Rectal smooth muscle tissue (tissue), 1 donor: ENCODE data around the gene WDR31.
"Not testable (repeated sequence)": the region's sequence is repeated elsewhere in the genome, so short reads cannot be mapped to it uniquely, and the experiment has no call there.

Experiments
- H3K27ac ChIP-seq: one replicate; pipeline ENCODE4 v1.7.0; 2013; ENCODE audit warnings: low read depth, low read length, inconsistent platforms
- H3K27me3 ChIP-seq: one replicate; pipeline ENCODE4 v1.7.0; 2013; ENCODE audit warnings: low read length; ENCODE audit not compliant: control insufficient read depth, insufficient read depth
- H3K36me3 ChIP-seq: one replicate; pipeline ENCODE4 v1.7.0; 2013; ENCODE audit warnings: low read length; ENCODE audit not compliant: control insufficient read depth, insufficient read depth
- H3K4me1 ChIP-seq: one replicate; pipeline ENCODE4 v1.7.0; 2013; ENCODE audit warnings: low read length; ENCODE audit not compliant: control insufficient read depth, insufficient read depth
- H3K4me3 ChIP-seq: one replicate; pipeline ENCODE4 v1.7.0; 2013; ENCODE audit warnings: low read length
- H3K9ac ChIP-seq: one replicate; pipeline ENCODE4 v1.7.0; 2013; ENCODE audit warnings: low read length

WDR31 gene

DNA sequence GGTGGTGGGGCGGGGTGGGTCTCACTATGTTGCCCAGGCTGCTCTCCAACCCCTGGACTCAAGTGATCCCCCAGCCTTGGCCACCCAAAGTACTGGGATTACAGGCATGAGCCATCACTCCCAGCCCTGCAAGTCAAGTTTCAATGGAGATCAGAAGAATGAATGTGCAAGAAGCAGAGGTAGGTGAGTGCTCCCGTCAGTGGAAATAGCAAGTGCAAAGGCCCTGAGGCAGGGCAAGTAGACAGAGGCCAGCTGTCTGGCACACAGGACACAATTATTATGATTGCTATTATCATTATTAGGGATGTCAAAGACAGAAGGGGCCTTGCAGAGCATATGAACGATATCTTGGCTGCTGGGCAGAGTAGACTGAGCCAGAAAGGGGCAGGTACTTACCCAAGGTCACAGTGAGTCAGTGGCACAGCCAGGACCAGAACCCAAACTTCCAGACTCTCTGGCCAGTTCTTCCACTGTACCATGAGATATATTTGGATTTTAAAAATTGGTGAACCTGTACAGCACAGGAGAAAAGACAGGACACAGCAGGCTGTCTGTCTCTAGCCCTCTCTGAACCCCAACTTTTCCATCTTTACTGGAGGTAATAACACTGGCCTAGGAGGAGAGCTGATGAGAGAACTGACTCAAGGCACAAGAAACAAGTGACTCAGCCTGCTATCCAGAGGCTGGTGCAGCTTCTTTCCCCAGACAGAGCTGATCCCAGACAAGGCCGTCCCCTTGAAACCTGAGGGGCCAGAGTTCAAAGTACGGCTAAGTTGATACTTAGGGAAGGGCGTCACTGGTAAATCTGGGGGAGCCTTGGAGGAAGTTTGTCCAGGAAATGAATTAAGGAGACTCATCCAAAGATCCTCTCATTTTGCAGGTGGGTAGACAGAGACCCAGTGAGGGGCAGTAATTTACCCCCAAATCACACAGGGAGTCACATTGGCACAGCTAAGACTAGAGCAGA is 35.3 kb upstream of the WDR31 start:
- Histone ChIP-seq H3K27me3 (no peaks in the 10 kb centered on the region), H3K4me1 (no peaks in the 10 kb centered on the region), H3K9ac (no peak overlapping the region), H3K36me3 (peaks cover 5% of the 10 kb centered on the region), H3K4me3 (peak overlapping the region; percentile 45), H3K27ac (no peak overlapping the region)

DNA sequence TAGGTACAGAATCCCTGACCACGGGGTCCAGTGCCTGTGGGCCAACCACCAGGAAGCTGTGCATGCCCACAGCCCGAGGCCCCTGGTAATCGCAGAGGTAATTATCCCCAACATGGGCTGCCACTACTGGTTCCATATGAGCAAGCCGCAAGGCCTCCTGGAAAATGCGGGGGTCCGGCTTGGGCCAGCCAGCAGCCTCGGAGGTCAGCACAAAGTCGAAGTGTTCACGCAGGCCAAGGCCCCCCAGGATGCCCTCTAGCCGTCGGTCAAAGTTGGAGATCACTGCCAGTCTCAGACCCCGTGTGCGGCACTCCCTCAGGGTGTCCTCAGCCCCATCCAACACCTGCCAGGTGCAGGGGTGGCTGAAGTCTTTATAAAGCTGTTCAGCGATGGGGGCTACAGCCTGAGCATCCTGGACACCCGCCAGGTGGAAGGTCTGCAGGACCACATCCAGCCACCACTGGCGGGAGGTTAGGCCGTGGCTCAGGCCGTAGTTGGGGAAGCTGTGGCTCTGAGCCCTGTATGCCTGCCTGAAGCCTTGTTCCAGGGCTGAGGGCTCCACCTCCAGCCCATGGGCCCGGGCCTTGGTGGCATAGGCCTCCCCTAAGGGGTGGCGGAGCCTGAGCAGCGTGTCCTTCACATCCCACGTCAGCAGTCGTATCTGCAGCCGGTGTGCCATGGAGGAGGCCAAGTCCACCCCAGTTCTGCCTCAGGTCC is 33.8 kb upstream of the WDR31 start:
- no peak overlapping the region for H3K27ac ChIP-seq
- no peaks in the 10 kb centered on the region for H3K4me1 ChIP-seq

DNA sequence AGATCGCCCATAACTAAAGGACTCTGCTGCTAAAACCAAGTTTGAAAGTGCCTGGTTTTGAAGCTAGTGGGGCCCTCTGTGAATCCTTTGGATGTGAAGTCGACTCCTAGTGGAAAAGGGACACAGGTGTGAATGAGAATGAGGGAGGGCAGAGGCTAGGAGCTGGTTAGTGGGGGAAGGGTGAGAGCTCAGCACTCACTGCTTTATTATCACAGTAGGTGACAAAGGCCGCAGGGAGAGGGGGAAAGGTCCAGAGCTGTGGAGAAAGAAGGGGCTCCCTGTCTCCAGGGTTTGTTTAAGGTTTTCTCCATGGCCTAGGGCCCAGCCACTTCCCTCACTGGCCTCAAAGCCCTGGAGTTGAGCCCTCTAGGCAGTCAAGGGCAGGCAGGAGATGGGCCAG is 33.2 kb upstream of the WDR31 start:
- peaks cover 5% of the 10 kb centered on the region for H3K36me3 ChIP-seq
- no peaks in the 10 kb centered on the region for H3K27me3 ChIP-seq
- no peak overlapping the region for H3K4me3 ChIP-seq
- H3K4me1 ChIP-seq: no peaks in the 10 kb centered on the region
- no peak overlapping the region for H3K9ac ChIP-seq
- H3K27ac ChIP-seq: no peak overlapping the region

More for the DNA sequence above, 33.8 kb upstream of the WDR31 start:
- no peak overlapping the region for H3K4me3 ChIP-seq
- H3K36me3 ChIP-seq: peaks cover 5% of the 10 kb centered on the region
- no peak overlapping the region for H3K9ac ChIP-seq
- no peaks in the 10 kb centered on the region for H3K27me3 ChIP-seq

DNA sequence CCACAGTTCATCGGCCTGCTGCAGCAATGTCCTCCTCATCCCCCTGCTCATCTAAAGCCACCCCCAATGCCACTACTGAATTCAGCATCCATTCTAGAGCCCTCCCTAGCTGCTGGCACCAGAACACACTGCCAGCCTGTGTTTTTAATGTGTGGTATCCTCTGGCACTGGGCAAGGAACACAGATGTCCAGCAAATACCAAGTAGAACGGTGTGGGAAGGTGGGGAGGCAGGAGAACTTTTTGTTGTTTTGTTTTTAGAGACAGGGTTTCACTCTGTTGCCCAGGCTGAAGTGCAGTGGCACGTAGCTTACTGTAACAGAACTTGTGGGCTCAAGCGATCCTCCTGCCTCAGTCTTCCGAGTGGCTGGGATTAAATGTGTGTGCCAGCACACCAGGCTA is 32.0 kb upstream of the WDR31 start:
- peaks cover 5% of the 10 kb centered on the region for H3K36me3 ChIP-seq
- no peak overlapping the region for H3K9ac ChIP-seq
- no peaks in the 10 kb centered on the region for H3K4me1 ChIP-seq
- H3K27me3 ChIP-seq: no peaks in the 10 kb centered on the region
- no peak overlapping the region for H3K27ac ChIP-seq
- no peak overlapping the region for H3K4me3 ChIP-seq

DNA sequence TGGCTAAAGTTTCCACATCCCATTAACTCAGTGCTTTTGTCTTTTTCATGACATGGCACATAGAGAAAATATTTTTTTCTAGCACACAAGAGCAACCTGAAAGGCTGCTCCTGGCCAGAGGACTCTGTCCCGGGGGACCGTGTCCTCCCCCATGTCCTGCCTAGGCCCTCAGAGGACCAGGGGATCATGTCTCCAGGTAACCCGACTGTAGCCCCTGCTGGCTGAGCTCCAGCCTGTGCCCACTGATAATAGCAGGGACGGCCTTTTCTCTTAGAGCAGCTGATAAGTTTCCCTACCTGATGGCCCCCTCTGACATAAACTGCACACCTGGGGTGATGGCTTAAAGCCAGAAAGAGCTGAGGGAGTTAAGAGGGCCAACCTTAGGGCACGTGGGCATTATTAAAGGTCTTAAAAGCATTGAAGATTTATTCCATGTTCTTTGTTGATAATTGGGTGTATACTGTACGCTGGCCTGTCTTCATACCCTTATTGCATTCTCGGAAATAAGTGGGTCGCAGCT is 30.8 kb upstream of the WDR31 start:
- H3K36me3 ChIP-seq: peaks cover 5% of the 10 kb centered on the region
- H3K9ac ChIP-seq: no peak overlapping the region
- no peak overlapping the region for H3K27ac ChIP-seq
- no peaks in the 10 kb centered on the region for H3K27me3 ChIP-seq
- no peak overlapping the region for H3K4me3 ChIP-seq
- no peaks in the 10 kb centered on the region for H3K4me1 ChIP-seq

DNA sequence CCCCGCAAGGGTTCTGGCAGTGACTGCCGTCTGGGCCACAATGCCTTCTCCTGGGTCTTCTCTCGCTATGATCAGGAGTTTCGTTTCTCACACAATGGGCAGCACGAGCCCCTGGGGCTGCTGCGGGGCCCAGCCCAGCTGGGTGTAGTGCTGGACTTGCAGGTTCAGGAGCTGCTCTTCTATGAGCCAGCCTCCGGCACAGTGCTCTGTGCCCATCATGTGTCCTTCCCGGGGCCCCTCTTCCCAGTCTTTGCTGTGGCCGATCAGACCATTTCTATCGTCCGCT is 29.7 kb upstream of the WDR31 start:
- Histone ChIP-seq H3K27ac (no peak overlapping the region), H3K36me3 (peaks cover 5% of the 10 kb centered on the region), H3K4me1 (no peaks in the 10 kb centered on the region), H3K9ac (no peak overlapping the region), H3K4me3 (no peak overlapping the region), H3K27me3 (no peaks in the 10 kb centered on the region)

DNA sequence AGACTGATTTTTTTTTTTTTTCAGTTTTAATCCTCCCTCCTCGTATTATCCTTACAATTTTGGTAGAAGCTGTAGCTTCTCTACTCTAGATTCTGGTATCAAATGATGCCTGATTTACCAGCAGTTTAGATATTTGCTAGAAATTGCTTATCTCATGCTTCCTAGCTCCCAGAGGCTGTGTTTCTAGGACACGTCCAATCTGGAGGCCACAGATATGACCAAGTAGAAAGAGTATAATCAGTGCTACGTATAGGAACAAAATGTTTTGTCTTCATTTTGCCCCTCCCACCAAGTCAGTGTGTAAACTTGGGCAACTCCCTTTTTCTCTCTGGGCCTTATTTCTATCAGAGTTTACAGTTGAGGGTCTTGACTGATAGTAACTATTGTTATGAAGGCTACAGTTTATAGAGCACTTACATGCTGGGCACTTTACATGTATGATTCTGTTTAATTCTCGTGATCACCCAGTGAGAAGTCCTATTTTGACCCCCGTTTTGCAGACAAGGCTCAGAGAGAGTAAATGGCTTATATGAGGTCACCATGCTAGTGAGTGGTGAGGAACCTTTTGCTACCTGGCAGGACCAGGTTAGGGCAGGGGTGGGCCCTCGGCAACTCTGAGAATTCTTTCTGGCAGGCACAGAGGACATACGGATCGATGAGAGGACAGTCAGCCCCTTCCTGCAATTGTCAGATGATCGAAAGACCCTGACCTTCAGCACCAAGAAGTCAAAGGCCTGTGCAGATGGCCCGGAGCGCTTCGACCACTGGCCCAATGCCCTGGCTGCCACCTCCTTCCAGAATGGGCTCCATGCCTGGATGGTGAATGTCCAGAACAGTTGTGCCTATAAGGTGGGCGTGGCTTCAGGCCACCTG is 29.1 kb upstream of the WDR31 start:
- Histone ChIP-seq H3K36me3 (peaks cover 2% of the 10 kb centered on the region), H3K27me3 (no peaks in the 10 kb centered on the region), H3K27ac (no peak overlapping the region), H3K4me3 (no peak overlapping the region), H3K4me1 (no peaks in the 10 kb centered on the region), H3K9ac (no peak overlapping the region)

DNA sequence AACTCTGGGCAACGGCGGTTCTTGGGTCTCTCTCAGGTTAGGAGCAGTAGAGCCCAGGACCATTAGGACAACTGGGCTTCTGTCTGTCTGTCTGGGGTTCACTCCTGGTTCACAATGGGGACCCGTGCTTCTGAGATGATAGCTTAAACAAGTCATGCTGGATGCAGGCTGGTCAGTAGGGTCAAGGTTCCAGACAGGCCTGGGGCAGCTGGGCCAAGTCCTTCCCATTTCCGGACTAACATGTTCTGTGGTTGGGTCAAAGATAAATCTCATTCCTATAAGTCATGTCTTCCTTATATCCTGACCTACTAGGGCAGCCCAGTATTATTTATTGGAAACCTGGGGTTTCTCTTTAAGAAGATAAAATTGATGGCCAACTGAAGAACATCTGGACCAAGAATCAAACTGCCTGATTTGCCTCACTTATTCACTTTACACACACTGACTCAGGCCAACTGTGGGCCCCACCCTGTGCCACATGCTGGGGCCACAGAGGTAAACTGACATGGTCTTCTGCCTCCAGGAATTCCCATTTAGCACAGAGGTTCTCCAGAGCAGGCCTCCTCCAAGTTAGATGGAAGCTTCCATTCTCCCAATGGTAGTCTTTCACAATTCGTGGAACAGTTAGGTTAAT is 28.4 kb upstream of the WDR31 start:
- H3K27ac ChIP-seq: no peak overlapping the region
- H3K4me1 ChIP-seq: no peaks in the 10 kb centered on the region
- H3K36me3 ChIP-seq: no peaks in the 10 kb centered on the region
- H3K4me3 ChIP-seq: no peak overlapping the region
- no peaks in the 10 kb centered on the region for H3K27me3 ChIP-seq
- H3K9ac ChIP-seq: no peak overlapping the region

DNA sequence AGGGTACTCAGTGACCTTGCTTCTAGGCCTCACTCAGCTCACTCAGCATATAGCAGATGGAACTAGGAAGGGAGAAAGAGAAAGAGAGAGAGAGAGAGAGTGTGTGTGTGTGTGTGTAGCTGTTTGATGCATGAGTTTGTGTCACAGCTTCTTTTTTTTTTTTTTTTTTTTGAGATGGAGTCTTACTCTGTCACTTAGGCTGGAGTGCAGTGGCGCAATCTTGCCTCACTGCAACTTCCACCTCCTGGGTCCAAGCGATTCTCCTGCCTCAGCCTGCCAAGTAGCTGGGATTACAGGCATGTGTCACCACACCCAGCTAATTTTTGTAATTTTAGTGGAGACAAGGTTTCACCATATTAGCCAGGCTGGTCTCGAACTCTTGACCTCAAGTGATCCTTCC is 25.6 kb upstream of the WDR31 start:
- not testable (repeated sequence) for H3K4me1 ChIP-seq, H3K9ac ChIP-seq, H3K27ac ChIP-seq, H3K4me3 ChIP-seq, H3K27me3 ChIP-seq, H3K36me3 ChIP-seq

DNA sequence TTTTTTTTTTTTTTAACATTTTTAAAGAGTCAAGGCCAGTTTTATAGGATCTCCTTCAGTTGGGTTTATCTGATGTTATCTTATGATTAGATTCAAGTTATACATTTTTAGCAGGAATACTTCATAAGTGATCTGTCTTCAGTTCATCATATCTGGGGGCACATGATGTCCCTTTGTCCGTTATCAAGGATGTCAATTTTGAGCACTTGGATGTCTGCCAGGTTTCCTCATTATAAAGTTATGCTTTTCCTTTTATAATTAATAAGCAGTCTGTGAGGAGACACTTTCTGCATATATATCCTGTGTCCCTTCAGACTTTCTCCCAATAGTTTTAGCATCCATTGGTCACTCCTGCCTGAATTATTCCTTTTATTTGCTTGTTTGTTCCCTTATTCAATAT is 24.9 kb upstream of the WDR31 start:
- no peak overlapping the region for H3K9ac ChIP-seq
- H3K36me3 ChIP-seq: no peaks in the 10 kb centered on the region
- no peaks in the 10 kb centered on the region for H3K4me1 ChIP-seq
- H3K4me3 ChIP-seq: no peak overlapping the region
- no peaks in the 10 kb centered on the region for H3K27me3 ChIP-seq
- no peak overlapping the region for H3K27ac ChIP-seq

DNA sequence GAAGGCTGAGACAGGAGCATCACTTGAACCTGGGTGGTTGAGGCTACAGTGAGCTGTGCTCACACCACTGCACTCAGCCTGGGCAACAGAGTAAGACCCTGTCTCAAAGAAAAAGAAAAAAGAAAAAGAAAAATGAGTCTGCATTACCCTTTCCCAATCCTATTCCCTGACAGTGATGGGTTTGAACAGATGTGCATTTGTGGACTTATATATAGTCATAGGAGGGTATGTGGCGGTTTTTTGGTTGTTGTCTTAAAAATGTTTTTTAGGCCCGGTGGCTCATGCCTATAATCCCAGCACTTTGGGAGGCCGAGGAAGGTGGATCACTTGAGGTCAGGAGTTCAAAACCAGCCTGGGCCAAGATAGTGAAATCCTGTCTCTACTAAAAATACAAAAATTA is 23.3 kb upstream of the WDR31 start:
- H3K27me3 ChIP-seq: no peaks in the 10 kb centered on the region
- no peaks in the 10 kb centered on the region for H3K36me3 ChIP-seq
- H3K4me1 ChIP-seq: no peaks in the 10 kb centered on the region
- H3K4me3 ChIP-seq: no peak overlapping the region
- no peak overlapping the region for H3K9ac ChIP-seq
- no peak overlapping the region for H3K27ac ChIP-seq
